ENCODE data around the gene RAX. TPM values are rescaled to one million over a fixed set of nuclear protein-coding genes. Genes with fewer than 3 reads are reported as not detected.

RAX gene
- total RNA-seq, 1 donor from 2014 or later: not detected

DNA sequence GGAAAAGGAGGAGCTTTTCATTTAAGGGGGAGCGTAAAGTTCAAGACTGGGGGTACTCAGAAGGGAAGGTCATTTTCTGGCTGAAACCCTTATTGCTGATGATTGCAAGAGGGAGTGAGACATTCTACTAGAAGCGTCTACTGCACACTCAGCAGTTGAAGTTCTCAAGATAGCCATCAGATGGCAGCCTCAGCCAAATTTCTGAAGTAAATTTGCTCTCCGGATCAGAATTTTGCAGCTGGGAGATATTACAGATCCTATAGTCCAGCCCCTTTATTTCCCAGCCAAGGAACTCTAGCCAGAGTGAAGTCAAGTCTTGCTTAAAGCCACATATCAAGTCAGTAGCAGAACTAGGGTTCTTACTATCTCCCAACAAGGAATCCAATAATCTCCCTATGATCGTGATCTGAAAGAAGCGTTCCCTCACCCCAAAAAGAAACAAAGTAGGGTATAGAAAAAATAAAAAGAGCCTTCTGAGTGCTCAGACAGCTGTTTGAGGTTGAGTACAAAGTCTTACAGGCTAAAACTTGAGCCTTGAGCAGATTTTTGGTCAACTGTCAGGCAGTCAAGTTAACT lies 24.0 kb downstream of the RAX start:
- intact Hi-C loops (cut with DNase I): no loop called here
- Histone ChIP-seq H3K4me3 (no peak overlapping the region), H3K27ac (no peak overlapping the region), H3K27me3 (no peaks in the 10 kb centered on the region), H3K9me3 (no peaks in the 10 kb centered on the region), H3K36me3 (no peaks in the 10 kb centered on the region), H3K4me1 (no peaks in the 10 kb centered on the region)
- TF ChIP-seq CTCF (IDR thresholded peaks at IDR 0.05) (peak in 1 of 3 experiments; percentile 32), POLR2A (IDR thresholded peaks at IDR 0.05) (no peak), POLR2AphosphoS5 (IDR thresholded peaks at IDR 0.05; ENCODE audit: insufficient read depth in 1 of 2, low read depth in 1 of 2) (no peak)
- no peak for DNase-seq (ENCODE audit: extremely low spot score in 2 of 2)

GRCh38 chr18:59246796-59247195 lies 26.5 kb downstream of the RAX start:
- TF ChIP-seq POLR2AphosphoS5 (IDR thresholded peaks at IDR 0.05; ENCODE audit: insufficient read depth in 1 of 2, low read depth in 1 of 2) (no peak), POLR2A (IDR thresholded peaks at IDR 0.05) (no peak), CTCF (IDR thresholded peaks at IDR 0.05) (no peak)
- Histone ChIP-seq H3K4me3 (no peak overlapping the region), H3K36me3 (no peaks in the 10 kb centered on the region), H3K9me3 (no peaks in the 10 kb centered on the region), H3K27me3 (no peaks in the 10 kb centered on the region), H3K27ac (no peak overlapping the region), H3K4me1 (no peaks in the 10 kb centered on the region)
- DNase-seq (ENCODE audit: extremely low spot score in 2 of 2): no peak
- intact Hi-C loops (cut with DNase I): no loop called here

- intact Hi-C loops (cut with DNase I): no loop called here
- DNase-seq (ENCODE audit: extremely low spot score in 2 of 2): no peak
These were observed 30.3 kb downstream of the RAX start for GRCh38 chr18:59242906-59243305.

GRCh38 chr18:59239642-59240041 lies 33.6 kb downstream of the RAX start:
- Histone ChIP-seq H3K4me1 (no peaks in the 10 kb centered on the region), H3K27me3 (no peaks in the 10 kb centered on the region), H3K36me3 (no peaks in the 10 kb centered on the region), H3K9me3 (no peaks in the 10 kb centered on the region), H3K4me3 (no peak overlapping the region), H3K27ac (no peak overlapping the region)
- DNase-seq (ENCODE audit: extremely low spot score in 2 of 2): peak in 1 of 2 donors; percentile 25
- no peak for TF ChIP-seq POLR2AphosphoS5 (IDR thresholded peaks at IDR 0.05; ENCODE audit: insufficient read depth in 1 of 2, low read depth in 1 of 2)
- no peak for TF ChIP-seq POLR2A (IDR thresholded peaks at IDR 0.05)
- no peak for TF ChIP-seq CTCF (IDR thresholded peaks at IDR 0.05)
- intact Hi-C loops (cut with DNase I): no loop called here

More at GRCh38 chr18:59242906-59243305, 30.3 kb downstream of the RAX start:
- Histone ChIP-seq H3K36me3 (no peaks in the 10 kb centered on the region), H3K4me1 (no peaks in the 10 kb centered on the region), H3K9me3 (no peaks in the 10 kb centered on the region), H3K27me3 (no peaks in the 10 kb centered on the region), H3K4me3 (no peak overlapping the region), H3K27ac (no peak overlapping the region)
- TF ChIP-seq POLR2AphosphoS5 (IDR thresholded peaks at IDR 0.05; ENCODE audit: insufficient read depth in 1 of 2, low read depth in 1 of 2): no peak
- TF ChIP-seq POLR2A (IDR thresholded peaks at IDR 0.05): no peak
- no peak for TF ChIP-seq CTCF (IDR thresholded peaks at IDR 0.05)

GRCh38 chr18:59238385-59238784 lies 34.9 kb downstream of the RAX start:
- DNase-seq (ENCODE audit: extremely low spot score in 2 of 2): no peak
- Histone ChIP-seq H3K4me3 (no peak overlapping the region), H3K4me1 (no peaks in the 10 kb centered on the region), H3K27me3 (no peaks in the 10 kb centered on the region), H3K36me3 (no peaks in the 10 kb centered on the region), H3K9me3 (no peaks in the 10 kb centered on the region), H3K27ac (no peak overlapping the region)
- intact Hi-C loops (cut with DNase I): no loop called here
- TF ChIP-seq POLR2A (IDR thresholded peaks at IDR 0.05) (no peak), POLR2AphosphoS5 (IDR thresholded peaks at IDR 0.05; ENCODE audit: insufficient read depth in 1 of 2, low read depth in 1 of 2) (no peak), CTCF (IDR thresholded peaks at IDR 0.05) (no peak)
